Activated CD4-positive, alpha-beta T cell treated with anti-CD3 and anti-CD28 coated beads, Interleukin-2, amount 50 U/mL, for 1 hour (primary cell): ENCODE measurements around the gene FAT1.
"Not testable (repeated sequence)": the region's sequence is repeated elsewhere in the genome, so short reads cannot be mapped to it uniquely, and the experiment has no call there.

Experiments used
- DNase-seq: peaks from one replicate; pipeline ENCODE4 v3.0.0-alpha.2; 2020

Gene FAT1

DNA sequence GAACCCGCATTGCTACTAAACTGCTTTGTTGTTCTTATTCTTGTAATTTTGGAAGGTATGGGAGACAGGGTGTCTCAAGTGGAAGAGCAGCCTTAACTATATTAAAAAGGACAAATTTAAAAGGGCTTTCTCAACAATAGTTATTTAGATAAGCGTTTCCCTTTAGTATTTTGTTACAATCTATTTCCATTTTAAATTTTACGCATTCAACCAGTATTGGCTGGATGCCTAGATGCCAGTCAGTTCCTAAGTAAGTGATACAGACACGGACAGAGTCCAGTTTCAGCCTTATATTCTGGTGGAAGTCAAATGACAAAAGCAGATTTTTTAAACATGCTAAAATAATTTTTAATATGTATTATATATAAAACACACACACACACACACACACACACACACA is 28.3 kb downstream of the FAT1 start:
- no peak for DNase-seq

DNA sequence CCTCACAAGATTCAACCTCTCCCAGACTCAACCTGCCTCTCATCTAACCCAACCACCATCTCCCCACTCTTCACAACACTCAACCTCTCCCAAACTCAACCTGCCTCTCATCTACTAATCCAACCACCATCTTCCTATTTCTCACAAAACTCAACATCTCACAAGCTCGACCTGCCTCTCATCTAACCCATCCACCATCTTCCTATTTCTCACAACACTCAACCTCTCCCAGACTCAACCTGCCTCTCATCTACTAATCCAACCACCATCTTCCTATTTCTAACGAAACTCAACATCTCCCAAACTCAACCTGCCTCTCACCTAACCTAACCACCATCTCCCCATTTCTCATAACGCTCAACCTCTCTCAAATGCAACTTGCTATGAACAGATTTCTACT is 29.8 kb downstream of the FAT1 start:
- no peak for DNase-seq

DNA sequence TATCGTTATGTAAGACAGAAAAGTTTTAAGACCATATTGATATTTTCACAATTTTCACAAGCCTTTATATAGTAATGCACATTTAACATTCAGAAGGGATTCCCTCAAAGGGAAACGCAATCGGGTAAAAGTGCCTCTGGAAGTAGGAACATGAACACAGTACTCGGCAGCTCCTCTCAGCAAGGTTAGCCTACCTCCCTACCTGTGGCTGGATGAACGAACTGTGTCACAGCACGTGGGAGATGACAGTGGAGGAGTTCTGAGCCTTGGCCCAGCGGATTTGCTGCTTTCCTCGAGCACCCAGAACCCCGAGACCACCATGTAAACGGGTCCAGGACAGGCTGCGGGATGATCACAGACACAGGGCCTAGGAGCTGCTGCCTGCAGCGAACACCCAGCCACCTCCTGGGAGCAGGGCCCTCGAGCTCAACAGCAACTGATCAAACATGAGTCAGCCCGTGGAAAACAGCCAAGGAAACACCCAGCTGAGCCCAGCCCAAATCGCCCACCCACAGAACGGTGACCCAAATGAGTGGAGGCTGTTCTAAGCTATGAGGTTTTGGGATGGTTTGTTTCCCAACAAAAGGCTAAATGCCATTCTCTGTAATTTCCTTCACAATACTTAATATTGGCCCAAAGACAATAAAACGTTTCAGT is 30.4 kb downstream of the FAT1 start:
- no peak for DNase-seq

DNA sequence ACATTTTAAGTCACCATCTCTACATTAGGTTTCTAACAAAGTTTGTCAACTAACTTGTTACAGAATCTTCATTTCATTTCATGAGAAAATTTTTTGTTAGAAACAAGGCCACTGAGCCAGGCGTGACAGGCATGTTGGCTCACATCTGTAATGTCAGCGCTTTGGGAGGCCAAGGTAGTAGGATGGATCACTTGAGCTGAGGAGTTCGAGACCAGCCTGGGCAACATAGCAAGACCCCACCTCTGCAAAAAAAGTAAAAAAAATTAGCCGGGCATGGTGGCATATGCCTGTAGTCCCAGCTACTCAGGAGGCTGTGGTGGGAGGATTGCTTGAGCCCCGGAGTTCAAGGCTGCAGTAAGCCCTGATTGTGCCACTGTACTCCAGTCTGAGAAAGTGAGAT is 32.3 kb downstream of the FAT1 start:
- DNase-seq: no peak

DNA sequence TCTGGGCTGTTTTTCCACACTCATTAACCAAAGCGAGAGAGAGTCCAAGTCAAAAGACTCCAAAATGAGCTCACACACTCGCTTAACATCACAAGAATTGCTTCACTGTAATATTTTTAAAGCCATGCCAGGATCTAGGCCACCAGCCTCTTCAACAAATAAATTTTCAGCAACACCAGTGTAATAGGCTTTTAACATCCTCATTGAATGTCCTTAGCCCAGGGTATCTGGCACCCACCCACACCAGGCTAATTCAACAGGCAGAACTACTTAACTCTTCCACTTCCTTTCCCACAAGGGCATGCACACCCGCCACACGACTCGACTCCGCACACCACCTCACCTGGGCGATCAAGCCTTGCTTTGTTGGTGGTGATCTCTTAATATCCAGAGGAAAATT is 34.2 kb downstream of the FAT1 start:
- no peak for DNase-seq

DNA sequence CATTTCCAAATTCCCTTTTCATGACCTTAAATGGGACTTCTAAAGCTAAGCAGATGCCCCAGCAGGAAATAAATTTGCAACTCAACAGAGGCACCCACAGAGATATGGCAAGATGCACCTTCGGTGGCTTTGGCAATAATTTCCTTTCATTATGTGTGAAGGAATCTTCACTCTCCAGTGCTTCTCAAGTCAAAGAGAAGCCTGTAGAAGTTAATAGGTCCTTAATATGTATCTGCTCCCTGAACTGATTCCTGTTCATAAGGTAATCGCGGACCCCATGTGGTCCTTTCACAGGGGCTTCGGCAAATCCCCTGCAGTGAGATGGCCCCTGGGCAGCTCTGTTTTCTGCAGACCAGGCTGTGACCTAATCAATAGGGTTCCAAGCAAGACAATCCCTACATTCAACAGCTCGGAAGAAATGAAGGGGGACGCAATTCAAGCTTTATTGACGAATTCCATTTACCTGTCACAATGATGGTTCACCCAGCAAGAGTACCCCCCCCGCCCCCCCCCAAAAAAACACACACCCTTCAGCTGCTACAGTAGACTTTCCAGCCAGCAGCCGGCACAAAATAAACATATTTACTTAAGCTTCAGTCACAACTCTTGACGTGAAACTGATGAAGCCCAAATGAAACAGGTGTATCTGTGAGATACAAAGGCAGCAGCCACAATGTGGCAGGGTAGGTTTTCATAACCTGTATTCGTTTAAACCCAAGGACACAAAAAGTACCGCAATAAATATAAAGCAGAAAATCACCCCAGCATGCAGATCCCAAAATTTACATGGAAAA is 35.3 kb downstream of the FAT1 start:
- no peak for DNase-seq

DNA sequence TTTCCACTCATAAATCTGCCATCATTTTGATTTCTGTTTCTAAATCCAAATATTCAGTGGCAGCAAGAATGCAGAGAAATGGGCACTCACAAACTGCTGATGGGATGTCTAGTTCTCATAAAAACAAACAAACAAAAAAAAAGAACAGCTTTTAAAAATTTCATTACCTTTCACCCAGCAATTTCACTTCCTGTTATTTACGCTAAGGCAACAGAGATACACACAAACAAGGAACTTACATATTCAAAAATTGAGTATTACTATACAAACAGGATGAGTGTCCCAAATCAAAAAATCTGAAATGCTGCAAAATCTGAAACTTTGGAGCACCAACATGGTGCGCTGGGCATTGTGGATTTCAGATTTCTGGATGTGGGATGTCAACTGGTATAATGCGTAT is 36.4 kb downstream of the FAT1 start:
- DNase-seq: no peak

DNA sequence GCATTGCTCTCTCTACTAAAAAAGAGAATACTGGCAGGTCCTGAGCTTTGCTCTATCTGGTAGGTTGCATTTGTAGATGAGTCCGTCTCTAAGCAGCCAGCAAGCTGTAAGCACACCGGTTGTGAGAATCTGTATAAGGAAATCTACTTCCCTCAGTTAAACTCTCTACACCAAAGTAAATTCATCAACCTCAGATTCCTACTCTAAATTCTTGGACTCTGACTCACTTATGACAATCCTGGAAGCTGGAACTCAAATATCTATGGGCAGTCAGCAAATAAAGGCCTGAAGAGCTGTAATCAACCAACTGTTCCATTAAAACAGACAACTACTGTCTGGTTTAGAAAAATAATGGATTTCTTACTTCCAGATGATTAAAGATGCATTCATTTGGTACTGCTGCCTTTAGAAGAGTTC is 37.9 kb downstream of the FAT1 start:
- DNase-seq: no peak

DNA sequence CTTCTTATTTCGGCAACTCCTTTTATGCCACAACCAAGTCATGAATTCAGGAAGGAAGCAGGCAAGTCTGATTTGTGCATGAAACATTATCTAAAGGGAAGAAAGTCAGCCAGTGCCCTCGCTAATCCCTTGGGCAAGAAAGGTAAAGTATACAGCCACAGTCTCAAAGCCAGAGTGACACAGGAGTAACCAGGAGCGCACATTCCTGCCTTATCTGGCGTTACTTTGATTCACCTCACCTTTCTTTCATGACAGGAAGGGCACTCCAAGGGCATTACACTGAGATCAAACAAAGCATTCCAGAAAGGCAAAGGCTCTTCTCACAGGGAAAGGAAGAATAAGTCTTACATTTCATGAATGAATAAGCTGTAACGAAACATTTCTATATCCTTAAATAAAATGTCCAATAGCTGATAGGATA is 38.8 kb downstream of the FAT1 start:
- no peak for DNase-seq

DNA sequence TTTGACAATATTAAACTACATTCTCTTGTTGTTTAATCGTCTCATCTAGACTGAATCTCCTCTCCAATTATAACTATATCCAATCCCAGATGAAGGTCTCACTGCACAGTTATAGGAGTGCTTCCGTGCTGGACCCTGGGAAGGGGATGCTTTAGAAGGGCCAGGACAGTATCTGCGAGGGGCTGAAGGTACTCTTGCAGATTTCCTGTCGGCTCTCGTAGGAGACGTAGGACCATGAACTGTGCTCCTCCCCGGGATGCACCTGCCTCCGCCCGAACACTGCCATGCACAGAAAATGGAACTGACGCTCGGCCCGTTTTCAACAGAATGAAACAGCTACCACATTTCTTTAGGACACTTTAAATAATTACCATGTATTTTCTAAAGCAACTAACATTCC is 39.4 kb downstream of the FAT1 start:
- DNase-seq: no peak

DNA sequence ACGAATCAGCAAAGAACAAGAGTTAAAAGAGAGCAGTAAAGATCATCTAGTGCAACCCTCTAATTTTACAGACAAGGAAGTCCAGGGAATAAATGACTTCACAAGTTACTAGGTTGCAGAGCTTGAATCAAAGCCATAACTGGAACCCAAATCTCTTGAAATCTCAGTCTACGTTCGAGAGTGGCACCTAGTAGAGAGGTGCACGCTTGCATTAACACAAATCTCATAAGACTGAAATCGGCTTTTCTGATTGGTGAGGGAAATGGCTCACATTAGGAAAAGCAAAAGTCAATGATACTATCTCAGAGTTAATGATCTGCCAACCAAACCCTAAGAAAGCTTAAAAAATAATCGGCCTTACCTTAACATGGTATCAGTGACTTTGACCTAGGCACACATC is 43.0 kb downstream of the FAT1 start:
- DNase-seq: no peak

DNA sequence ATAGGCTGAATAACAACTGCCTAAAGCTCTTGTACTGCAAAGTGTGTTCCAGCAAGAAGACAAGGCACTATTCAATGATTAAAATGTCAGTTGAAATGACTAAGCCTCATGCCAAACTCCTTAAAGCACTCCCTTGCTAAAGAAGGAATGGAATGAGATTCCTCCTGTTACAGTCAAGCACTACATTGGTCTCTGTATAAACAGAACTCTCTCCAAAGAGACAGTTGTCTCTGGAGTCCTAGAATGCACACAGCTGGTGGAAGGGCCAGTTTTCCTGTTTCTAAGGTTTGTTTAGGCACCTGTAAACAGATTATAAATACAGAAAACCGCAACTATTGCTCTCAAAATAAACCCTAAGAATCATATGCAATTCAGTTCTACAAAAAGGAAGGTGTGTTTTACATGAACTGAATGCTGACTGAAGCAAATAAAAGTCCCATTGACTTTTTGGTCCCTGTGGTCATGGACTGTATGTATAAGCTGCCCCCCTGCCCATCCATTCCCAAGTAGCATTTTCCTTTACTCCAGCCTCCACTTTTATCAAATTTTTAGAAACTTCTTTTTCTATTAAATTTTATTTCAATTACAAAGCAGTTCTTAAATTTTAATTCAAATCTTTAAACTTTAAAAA is 47.0 kb downstream of the FAT1 start:
- no peak for DNase-seq

DNA sequence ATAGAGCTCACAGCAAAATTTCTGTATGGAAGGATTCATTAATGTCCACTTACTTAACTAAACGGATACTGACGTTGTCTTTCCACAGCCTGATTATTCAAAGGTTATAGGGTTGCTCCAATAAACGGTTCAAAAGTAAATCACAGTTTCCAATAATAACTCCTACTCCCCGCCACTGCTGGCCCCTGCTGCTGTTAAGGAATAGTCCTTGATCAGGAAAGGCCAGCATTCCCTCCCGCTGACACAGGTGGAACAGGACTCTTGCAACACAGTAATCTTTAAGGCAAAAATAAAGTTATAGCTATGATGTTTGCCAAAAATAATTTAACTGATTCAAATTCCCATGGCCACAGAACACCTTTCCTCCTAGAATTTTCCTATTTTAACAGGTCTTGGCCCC is 53.9 kb downstream of the FAT1 start:
- no peak for DNase-seq

DNA sequence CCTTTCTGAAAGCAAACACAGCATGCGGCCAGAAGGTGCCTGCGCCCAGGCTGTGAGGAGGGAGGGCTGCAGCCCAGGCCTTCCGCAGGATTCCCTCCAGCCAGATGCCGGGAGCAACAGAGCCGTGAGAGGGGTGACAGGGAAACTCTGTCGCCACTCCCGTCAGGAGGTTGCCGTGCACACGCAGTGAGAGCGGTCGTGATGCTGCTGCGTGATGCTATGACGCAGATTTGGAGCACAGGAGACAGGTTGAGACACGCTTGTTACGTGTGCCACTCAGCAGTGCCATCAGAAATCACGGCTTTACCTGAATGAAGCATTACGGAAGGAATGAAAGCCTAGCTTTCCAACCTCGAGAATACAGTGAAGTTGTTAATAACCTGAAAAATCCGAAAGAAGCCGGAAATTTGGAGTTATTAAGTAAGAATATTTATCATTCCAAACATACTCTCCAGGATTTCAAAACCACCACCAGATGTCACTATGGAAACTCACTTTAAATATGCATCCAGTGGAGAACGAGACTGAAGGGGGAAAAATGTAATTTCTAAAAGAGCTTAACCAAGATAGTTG is 54.4 kb downstream of the FAT1 start:
- no peak for DNase-seq

DNA sequence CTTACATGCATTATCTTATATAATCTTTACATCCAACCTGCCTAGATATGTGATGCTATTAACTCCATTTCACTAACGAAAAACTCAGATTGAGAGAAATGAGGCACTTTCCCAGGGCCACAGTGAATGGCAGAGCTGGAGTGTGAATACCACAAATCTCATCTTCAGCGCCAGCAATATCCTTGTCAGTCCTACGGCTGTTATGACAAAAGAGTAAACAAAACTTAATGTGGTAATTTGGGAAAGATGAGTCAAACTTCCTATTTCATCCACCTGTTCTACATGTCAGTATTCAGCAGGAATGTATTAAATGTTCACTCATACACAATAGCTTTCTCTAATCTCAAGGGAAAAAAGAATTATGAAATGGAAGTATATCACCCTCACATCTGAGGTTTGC is 56.9 kb downstream of the FAT1 start:
- no peak for DNase-seq

DNA sequence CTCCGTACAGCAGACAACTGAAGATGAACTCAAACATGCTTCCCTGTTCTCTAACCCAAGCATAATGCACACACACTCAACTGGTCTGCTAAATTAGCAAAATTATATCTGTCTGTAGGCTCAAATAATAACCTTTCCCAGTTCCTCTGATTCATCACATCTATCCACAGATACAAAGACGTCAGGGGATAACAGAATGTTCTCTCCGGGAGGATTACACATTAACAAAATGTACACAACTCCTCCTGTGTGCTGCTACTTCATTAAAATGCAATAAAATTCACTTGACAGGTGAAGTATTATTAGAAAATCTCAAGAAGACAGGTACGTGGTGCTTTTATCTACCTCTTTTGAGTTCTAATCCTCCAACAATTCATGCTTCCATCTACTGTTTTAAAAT is 57.4 kb downstream of the FAT1 start:
- no peak for DNase-seq

DNA sequence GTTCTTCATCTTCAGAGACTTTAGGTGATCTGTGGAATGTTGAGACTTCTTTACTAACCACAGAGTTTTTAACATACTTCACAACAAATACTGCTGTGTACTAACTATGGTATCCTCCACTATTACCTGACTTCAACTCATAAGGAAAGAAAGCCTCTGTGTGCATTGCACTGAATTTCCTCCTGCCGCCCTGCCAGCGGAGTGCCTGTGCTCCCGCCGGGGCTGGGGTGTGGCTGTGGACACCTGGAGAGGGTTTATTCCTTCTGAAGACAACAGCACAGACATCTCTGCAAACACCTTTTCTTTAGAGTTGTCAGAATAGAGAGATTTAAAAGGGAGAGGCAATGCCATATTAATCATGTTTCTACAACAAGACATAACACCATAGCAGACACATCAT is 63.3 kb downstream of the FAT1 start:
- no peak for DNase-seq

DNA sequence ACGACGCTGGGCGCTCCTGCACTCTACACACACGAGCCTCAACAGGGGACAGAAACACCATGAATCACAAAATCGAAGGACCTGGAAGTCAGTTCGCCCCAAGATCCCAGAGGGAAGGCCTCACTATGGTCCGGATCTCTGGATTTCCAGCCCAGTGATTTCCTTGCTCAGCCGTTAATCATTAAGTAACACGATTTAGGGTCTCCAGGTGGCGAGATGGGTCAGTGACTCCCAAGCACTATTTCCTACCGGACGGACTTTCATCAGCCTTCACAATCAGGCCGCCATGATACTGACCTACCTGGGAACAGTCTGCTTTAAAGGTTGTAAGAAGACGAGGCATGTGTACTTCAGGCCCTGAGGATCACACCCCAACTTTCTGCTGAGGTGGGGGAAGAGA is 63.7 kb downstream of the FAT1 start:
- DNase-seq: no peak

DNA sequence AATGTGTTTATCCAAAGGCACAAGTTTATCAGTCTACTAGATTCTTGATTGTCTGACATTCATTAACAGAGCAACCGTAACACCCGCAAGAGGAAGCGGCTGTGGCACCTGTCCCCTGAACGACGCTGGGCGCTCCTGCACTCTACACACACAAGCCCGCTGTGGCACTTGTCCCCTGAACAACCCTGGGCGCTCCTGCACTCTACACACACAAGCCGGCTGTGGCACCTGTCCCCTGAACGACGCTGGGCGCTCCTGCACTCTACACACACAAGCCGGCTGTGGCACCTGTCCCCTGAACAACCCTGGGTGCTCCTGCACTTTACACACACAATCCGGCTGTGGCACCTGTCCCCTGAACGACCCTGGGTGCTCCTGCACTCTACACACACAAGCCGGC is 64.2 kb downstream of the FAT1 start:
- not testable (repeated sequence) for DNase-seq

DNA sequence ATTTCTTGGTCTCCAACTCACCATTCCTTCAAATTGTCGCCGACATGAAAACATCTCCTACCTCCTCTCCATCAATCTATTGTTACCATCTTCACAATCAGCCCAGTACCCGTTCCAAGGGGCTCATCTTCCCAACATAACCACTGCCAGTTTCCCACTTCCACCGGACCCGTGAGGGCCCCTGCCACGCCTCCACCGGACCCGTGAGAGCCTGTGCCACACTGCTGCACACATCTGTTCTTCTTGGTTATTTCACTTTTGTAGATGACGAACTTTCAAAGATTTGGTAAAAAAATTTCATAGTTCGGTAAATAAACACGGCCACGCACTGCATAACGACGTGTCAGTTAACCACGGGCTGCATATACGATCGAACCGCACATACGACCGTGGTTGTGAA is 65.0 kb downstream of the FAT1 start:
- no peak for DNase-seq

DNA sequence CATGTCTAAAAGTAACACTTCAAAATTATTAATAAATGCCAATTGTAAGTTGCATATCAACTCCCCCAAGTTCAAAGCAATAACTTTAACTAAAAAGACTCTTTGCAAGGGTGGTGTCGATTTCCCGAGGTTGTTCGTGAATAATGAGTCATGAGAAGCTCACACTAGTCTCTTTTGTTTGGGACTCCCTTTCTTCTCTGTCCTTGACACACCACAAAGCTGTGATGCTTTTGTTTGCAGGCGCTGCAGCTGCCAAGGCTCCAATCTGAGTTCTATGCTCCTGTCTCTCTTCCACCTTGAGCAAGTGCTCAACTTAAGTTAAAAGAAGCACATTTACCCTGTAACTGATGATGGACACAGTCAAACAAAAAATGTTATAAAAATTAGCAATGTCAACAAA is 65.9 kb downstream of the FAT1 start:
- DNase-seq: no peak

DNA sequence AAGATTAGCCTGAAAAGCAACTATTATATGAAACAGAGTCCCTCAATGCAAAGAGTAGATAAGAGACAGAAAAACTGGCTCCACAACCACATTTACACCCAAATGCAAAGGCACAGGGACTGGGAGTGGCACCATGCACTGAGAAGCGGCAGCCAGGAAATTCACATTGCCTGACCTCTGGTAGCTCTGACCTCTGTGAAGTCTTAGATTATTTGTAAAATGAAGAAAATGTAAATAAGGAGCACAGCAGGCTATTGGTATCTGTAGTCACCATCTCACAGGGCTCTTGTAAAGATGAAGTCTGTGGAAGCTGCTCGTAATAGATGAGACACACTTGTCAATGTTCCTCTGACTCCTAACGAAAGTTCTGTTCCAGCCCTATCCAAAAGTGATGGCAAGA is 69.7 kb downstream of the FAT1 start:
- no peak for DNase-seq

DNA sequence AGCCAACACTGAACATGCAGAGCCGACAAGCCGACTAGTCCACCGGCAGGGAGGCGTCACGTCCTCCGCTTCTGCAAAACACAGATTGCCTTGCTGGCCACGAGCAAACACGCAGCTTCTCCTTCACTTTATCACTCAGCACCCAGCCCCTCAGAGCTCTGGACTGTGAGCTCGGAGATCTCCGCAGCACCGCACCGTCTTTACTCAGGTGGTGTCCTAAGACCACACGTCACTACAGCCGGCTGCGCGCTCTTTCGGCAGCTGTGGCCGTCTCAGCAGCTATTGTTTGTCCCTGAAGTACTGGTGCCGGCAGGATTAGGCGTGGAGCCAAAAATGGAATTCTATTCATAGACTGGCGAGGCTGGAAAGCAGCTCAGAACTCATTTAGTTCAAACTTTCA is 72.0 kb downstream of the FAT1 start:
- DNase-seq: no peak

DNA sequence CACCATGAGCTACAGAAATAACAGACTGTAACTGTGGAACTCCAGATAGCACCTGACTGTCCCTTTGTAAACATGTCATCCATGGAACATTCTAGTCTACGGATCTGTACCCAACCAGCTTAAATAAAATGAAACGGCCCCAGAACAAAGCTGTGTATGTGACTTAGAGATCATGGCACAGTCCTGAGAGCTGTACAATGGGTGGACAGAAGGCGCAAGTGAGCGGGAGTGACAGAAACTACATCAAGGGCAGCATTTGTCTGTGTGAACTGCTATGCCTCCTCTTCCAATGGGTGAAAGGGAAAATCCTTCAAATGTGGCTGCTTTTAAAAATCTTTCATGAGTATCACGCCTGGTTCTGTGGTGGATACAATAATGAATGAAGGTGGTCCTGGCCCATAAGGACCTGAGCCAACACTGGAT is 72.5 kb downstream of the FAT1 start:
- DNase-seq: no peak
